ENCODE results near the gene POT1. TPM values are rescaled to one million over a fixed set of nuclear protein-coding genes. Genes with fewer than 3 reads are reported as not detected.

Gene POT1
- total RNA-seq, 1 experiment from 2014 or later: 20.2 TPM

- Histone ChIP-seq H3K4me2 (ENCODE audit: low read length) (no peak overlapping the region), H3K9me3 (ENCODE audit: low read length) (peaks cover 8% of the 10 kb centered on the region; the same call in 1 of the 2 replicates), H4K20me1 (ENCODE audit: low read length) (no peaks in the 10 kb centered on the region), H3K4me3 (ENCODE audit: low read length) (no peak overlapping the region), H3K36me3 (ENCODE audit: low read depth, low read length) (no peaks in the 10 kb centered on the region; the same call in 1 of the 2 replicates), H3K79me2 (ENCODE audit: low read length) (no peaks in the 10 kb centered on the region), H3K9ac (ENCODE audit: low read length) (no peak overlapping the region), H3K4me1 (ENCODE audit: insufficient read depth, low read length) (peaks cover 17% of the 10 kb centered on the region), H3K27me3 (ENCODE audit: low read length) (no peaks in the 10 kb centered on the region), H2AFZ (ENCODE audit: low read length) (no peak overlapping the region), H3K27ac (ENCODE audit: low read length) (peak overlapping the region; percentile 37), H3K9me2 (replicated peaks; ENCODE audit: low read length) (no peaks in the 10 kb centered on the region), H3F3A (ENCODE audit: low read length, unreplicated experiment) (no peaks in the 10 kb centered on the region)
- peak; percentile 69 for ATAC-seq
- DNase-seq: peak; percentile 34
- BruUV-seq (replicated peaks): no TSS peak
- ChIA-PET CTCF (no interaction called here), POLR2A (ENCODE audit: unreplicated experiment) (no interaction called here)
- TF ChIP-seq EZH2phosphoT487 (IDR thresholded peaks at IDR 0.05; ENCODE audit: borderline replicate concordance, low read length) (no peak), CTCF (conservative IDR thresholded peaks at IDR 0.05; ENCODE audit: low read depth, low read length) (no peak), EZH2 (IDR thresholded peaks at IDR 0.05; ENCODE audit: low read length, unreplicated experiment) (no peak)
- intact Hi-C loops (cut with micrococcal nuclease): loop anchor here (5.0 kb wide), 1 partner anchor 459 kb away; no protein-coding TSS in a partner anchor
Observed at GRCh38 chr7:124781418-124781817, 148.2 kb downstream of the POT1 start.

DNA sequence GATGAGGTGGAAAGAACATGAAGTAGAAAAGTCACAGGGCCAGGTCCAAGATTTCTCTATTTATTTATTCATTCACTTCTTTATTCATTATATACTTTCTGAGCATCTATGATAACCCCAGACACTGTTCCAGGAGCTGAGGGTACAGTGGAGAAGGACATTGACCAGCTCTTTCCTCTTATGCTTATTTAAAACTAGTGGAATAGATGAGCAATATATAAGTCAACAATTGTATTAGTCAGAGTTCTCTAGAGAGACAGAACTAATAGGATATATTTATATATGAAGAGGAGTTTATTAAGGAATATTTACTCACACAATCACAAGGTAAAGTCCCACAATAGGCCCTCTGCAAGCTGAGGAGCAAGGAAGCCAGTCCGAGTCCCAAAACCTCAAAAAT, 149.0 kb downstream of the POT1 start:
- no peaks in the 10 kb centered on the region for H3F3A ChIP-seq (ENCODE audit: low read length, unreplicated experiment)
- intact Hi-C loops (cut with micrococcal nuclease): loop anchor here (5.0 kb wide), 1 partner anchor 458 kb away; no protein-coding TSS in a partner anchor
- H3K4me1 ChIP-seq (ENCODE audit: insufficient read depth, low read length): peaks cover 17% of the 10 kb centered on the region
- no peak overlapping the region for H2AFZ ChIP-seq (ENCODE audit: low read length)
- H3K27me3 ChIP-seq (ENCODE audit: low read length): no peaks in the 10 kb centered on the region
- no TSS peak for BruUV-seq (replicated peaks)
- DNase-seq (peak; percentile 53), ATAC-seq (peak; percentile 71)
- peak overlapping the region; percentile 37; the same call in 1 of the 2 replicates for H3K27ac ChIP-seq (ENCODE audit: low read length)
- ChIA-PET POLR2A (ENCODE audit: unreplicated experiment) (no interaction called here), CTCF (interaction anchor here (0.8 kb wide), 1 partner anchor 15 kb away, joined by 5 read pairs; the partner anchor contains the start of gene GPR37)
- H3K9ac ChIP-seq (ENCODE audit: low read length): no peak overlapping the region
- no peak for TF ChIP-seq EZH2 (IDR thresholded peaks at IDR 0.05; ENCODE audit: low read length, unreplicated experiment)
- no peak for TF ChIP-seq EZH2phosphoT487 (IDR thresholded peaks at IDR 0.05; ENCODE audit: borderline replicate concordance, low read length)
- no peak for TF ChIP-seq CTCF (conservative IDR thresholded peaks at IDR 0.05; ENCODE audit: low read depth, low read length)
- H3K79me2 ChIP-seq (ENCODE audit: low read length): no peaks in the 10 kb centered on the region
- H3K9me3 ChIP-seq (ENCODE audit: low read length): peaks cover 8% of the 10 kb centered on the region; the same call in 1 of the 2 replicates
- H3K4me3 ChIP-seq (ENCODE audit: low read length): no peak overlapping the region
- H3K36me3 ChIP-seq (ENCODE audit: low read depth, low read length): no peaks in the 10 kb centered on the region; the same call in 1 of the 2 replicates
- no peak overlapping the region for H3K4me2 ChIP-seq (ENCODE audit: low read length)
- H3K9me2 ChIP-seq (replicated peaks; ENCODE audit: low read length): no peaks in the 10 kb centered on the region
- no peaks in the 10 kb centered on the region for H4K20me1 ChIP-seq (ENCODE audit: low read length)

GRCh38 chr7:124780056-124780455, 149.6 kb downstream of the POT1 start:
- Histone ChIP-seq H3F3A (ENCODE audit: low read length, unreplicated experiment) (no peaks in the 10 kb centered on the region), H2AFZ (ENCODE audit: low read length) (no peak overlapping the region), H3K79me2 (ENCODE audit: low read length) (no peaks in the 10 kb centered on the region), H3K4me2 (ENCODE audit: low read length) (no peak overlapping the region), H4K20me1 (ENCODE audit: low read length) (no peaks in the 10 kb centered on the region), H3K27me3 (ENCODE audit: low read length) (no peaks in the 10 kb centered on the region), H3K27ac (ENCODE audit: low read length) (no peak overlapping the region), H3K9me2 (replicated peaks; ENCODE audit: low read length) (no peaks in the 10 kb centered on the region), H3K4me1 (ENCODE audit: insufficient read depth, low read length) (peaks cover 16% of the 10 kb centered on the region), H3K4me3 (ENCODE audit: low read length) (no peak overlapping the region), H3K9me3 (ENCODE audit: low read length) (peaks cover 8% of the 10 kb centered on the region; the same call in 1 of the 2 replicates), H3K36me3 (ENCODE audit: low read depth, low read length) (no peaks in the 10 kb centered on the region; the same call in 1 of the 2 replicates), H3K9ac (ENCODE audit: low read length) (no peak overlapping the region)
- TF ChIP-seq EZH2phosphoT487 (IDR thresholded peaks at IDR 0.05; ENCODE audit: borderline replicate concordance, low read length): no peak
- TF ChIP-seq CTCF (conservative IDR thresholded peaks at IDR 0.05; ENCODE audit: low read depth, low read length): no peak
- no peak for TF ChIP-seq EZH2 (IDR thresholded peaks at IDR 0.05; ENCODE audit: low read length, unreplicated experiment)
- ATAC-seq: no peak
- no peak for DNase-seq
- ChIA-PET POLR2A (ENCODE audit: unreplicated experiment) (no interaction called here), CTCF (no interaction called here)
- intact Hi-C loops (cut with micrococcal nuclease): loop anchor here (5.0 kb wide), 1 partner anchor 458 kb away; no protein-coding TSS in a partner anchor
- BruUV-seq (replicated peaks): no TSS peak
